KBM-7 (cell line): Measurements from ENCODE around the gene SPATA19.

Experiments used
- DNase-seq: peaks from one replicate; pipeline ENCODE4 v3.0.0-alpha.2; 2015
- in situ Hi-C: fragments of 300-500 bp; cut with MboI; formaldehyde crosslinking; loops from 2 replicates; pipeline ENCODE4 v1.14.3; 2020; ENCODE audit warnings: low sequenced_read_pairs, low pct_unique_long_range_greater_than_20kb, mixed read lengths

The SPATA19 gene

GRCh38 chr11:133797554-133797953, 47.8 kb downstream of the SPATA19 start:
- in situ Hi-C loops, result no loop called here
- no peak for DNase-seq

DNA sequence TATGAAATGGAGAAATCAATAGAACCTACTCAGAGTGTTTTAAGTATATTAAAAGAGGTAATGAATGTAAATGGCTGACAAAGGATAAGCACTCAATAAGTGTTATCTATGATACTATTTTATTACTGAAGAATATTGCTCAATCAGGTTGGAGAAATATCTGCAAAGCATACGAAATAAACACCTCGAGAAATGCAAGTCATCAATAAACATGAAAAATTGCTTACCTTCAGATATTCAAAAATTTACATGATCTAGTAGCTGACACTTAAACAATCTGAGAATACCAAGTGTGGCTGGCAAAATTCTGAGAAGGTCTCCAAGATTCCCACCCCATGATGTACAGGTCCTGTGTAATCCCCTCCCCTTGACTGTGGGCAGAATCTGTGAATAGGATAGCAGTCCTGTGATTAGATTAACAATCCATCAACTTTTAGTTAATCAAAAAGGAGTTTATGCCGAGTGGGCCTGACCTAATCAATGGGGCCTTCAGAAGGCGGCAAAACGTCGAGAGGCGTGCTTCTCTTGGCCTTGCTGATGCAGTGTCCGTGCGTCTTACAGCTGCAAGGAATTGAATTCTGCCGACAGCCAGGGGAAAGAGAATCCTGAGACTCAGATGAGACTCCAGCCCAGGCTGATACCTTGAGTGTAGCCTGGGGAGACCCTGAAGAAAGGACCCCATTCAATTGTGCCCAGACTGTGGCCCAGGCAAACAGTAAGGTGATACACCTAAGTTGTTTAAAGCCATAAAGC, 49.1 kb downstream of the SPATA19 start:
- DNase-seq, result no peak
- in situ Hi-C loops, result no loop called here

- in situ Hi-C loops, result no loop called here
- no peak for DNase-seq
Measured at GRCh38 chr11:133795088-133795487, 50.2 kb downstream of the SPATA19 start.

DNA sequence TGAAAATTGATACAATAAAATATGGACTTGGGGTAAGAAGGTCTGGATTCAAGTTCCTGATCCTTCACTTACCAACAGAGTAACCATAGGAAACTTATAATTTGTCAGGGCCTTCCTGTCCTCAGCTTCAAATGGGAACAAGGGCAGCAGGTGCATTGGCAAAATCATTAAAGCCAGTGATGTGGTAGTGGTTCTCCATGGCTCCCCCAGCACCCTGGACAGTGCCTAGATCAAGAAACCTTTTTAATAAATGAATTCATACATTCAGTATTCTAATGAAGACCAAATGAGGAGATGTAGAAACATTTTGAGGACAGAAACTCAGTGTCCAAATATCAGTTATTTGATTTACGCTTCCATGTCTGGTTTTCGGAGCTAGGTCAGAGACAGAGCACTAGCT, 51.1 kb downstream of the SPATA19 start:
- no peak for DNase-seq

DNA sequence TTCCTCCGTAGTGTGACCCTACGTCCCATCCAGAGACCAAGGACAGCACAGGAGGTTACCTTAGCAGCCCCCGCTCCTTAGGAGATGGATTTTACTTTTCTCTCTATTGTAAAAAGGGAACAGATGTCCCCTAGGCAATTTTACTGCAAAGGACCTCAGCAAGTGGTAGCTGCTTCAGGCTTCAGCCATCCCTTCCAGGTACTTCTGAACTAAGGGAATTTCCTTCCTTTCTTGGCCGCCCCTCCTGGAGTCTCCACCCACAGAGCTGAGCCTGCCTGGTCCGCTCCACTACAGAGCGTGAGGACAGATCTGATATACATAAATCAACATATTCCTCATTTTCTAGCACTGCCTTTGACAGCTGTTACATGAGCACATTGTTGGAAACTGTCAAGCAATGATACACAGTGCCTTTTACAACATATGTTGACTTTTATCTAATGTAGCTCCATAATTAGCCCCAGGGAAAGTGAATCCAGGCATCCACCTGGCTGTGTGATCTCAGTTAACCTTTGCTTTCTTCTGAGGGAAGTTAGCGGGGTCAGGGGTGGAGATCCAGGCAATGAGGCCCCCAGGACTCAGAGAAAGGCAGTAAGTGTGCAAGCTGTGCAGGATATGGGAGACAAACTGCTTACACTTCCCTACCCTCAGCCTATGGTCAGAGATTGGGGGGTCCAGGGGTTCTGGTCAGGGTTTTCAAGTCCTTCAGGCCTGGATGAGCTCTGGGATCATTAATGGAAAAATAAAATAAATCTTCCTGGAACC, 51.9 kb downstream of the SPATA19 start:
- in situ Hi-C loops, result no loop called here
- no peak for DNase-seq

More for the DNA sequence above, 51.1 kb downstream of the SPATA19 start:
- in situ Hi-C loops, result no loop called here

GRCh38 chr11:133790995-133791394, 54.3 kb downstream of the SPATA19 start:
- DNase-seq, result no peak
- in situ Hi-C loops, result no loop called here
